Measurements from ENCODE around the gene TMTC2.

Gene TMTC2

GRCh38 chr12:82848845-82849244 is 162.1 kb downstream of the TMTC2 start:
- DNase-seq = no peak

- DNase-seq = no peak
Measured at GRCh38 chr12:82852529-82852928, 165.8 kb downstream of the TMTC2 start.

- DNase-seq = no peak
Measured at GRCh38 chr12:82855872-82856271, 169.2 kb downstream of the TMTC2 start.

DNA sequence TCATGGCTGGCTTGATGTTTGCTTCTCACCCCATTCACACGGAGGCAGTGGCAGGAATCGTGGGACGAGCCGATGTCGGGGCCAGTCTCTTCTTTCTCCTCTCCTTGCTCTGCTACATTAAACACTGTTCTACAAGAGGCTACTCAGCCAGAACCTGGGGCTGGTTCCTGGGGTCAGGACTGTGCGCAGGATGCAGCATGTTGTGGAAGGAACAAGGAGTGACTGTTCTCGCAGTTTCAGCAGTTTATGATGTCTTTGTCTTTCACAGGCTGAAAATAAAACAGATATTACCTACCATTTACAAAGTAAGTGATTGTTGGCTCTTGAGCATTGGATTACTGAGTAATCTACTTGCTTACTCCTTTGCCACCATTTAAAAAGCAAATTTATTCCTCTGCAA is 170.6 kb downstream of the TMTC2 start:
- no peak for DNase-seq

GRCh38 chr12:82857911-82858533 is 171.3 kb downstream of the TMTC2 start:
- no peak for DNase-seq

DNA sequence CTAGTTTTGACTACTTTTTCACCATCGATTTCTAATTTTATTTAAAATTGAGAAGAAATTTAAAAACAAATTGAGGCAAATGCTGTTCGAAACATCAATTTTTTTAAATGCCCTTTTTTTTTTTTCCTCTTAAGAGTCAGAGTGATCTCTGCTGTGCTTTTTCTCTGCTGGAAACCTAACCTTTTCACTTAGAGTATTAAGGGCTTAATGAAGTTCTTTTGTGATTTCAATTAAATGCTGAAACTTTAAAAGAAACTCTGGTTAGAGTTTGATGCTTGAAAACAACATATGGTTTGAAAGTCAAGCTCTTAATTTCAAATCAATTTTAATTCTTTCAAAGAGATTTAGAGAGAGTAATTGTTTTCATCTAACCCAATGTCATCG is 171.8 kb downstream of the TMTC2 start:
- DNase-seq = no peak

DNA sequence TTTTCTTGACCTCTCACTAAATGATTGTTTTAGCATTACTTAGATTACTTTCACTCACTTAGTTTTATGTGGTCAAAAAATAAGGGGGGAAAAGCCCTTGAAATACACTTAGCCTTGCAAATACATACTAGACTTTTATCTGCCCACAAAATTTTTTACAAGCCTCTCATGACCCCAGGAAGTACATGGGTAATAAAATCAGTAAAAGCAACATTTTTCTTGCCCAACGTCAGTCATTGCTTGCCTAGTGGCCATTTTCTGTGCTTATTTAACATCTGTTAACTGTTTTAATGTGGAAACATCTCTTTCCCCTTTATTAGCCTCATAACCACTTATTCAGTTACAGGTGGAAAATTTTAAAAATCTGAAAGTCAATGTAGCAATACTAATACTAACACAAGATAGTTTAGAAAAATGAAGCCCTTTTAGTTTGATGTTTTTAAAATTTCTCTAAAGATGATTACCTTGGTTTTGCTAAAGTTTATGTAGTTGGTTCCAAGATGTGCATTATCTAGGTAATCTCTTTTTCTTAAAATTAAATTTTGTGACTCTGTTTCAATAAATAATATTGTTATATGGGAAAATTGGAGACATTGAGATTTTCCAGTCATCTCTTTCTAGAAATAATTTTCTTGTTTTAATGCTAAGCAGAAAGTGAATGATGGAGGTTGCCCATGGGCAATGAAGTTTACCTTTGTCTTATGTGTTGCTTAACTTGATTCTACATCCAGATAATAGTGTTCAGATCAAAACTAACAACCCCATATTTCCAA is 175.5 kb downstream of the TMTC2 start:
- no peak for DNase-seq

- DNase-seq = no peak
Measured at GRCh38 chr12:82862876-82863649, 176.4 kb downstream of the TMTC2 start.

- DNase-seq = no peak
Measured at GRCh38 chr12:82866227-82866775, 179.6 kb downstream of the TMTC2 start.

- no peak for DNase-seq
Measured at GRCh38 chr12:82866946-82867345, 180.2 kb downstream of the TMTC2 start.

- no peak for DNase-seq
Measured at GRCh38 chr12:82867762-82868500, 181.2 kb downstream of the TMTC2 start.

DNA sequence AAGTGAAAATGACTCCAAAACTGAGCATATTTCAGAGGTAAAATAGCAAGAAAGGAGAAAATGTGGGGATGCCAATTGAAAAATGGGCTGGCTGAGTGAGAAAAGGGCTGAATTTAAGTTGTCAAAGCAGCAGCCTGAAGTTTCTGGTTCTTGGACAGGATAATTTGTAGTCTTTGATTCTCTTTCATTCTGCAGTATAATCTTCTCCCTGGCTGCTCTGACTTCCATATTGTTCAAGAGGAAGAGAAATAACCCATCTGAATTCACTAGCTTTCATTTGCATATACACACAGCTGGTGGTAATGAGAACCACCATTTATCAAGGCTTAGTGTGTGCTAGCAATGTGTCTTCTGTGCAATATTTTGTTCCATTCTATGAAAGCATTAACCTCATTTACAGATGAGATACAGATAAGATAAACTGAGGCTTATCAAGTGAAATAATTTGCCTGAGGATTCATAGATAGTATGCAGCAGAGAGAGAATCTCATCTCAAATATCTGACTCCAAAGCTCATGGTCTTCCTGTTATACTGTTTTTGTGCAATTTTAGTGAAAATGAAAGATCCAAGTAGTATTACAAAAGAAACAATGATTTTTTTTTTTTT is 184.2 kb downstream of the TMTC2 start:
- no peak for DNase-seq

GRCh38 chr12:82872088-82872487 is 185.4 kb downstream of the TMTC2 start:
- no peak for DNase-seq

DNA sequence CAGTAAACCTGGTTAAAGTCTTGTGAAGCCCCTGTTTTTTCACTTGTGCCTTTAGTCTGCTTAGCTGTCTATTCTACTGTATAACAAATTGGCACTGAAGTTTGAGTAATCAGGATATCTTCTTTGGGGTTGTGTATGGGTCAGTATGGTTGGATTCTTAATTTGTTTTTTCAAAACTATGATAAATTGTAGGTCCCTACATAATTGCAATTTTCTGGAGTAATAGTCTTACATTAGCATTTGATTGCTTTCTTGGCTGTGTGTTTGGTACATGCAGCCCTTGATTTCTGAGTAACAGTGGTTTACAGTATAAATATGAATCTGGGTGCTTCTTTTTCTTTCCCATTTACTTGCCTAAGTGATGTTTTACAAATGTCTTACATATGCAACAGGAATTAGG is 186.6 kb downstream of the TMTC2 start:
- DNase-seq = no peak

DNA sequence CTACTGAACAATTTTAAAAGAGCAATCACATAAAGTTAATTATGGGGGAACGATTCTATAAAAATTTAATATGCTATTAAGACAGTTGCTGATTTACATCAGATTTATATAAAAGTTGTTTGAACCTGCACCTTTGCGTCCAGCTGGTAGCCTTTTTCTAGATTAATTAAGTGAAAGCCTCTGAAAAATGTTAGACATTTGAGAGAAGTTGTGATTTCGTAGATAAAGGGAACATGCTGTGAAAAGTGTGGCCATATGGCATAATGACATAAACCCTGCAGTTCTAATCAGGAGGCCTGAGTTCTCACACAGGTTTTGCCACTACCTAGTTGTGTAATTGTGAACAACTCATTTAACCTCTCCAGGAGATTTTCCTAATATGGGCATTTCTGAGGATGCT is 187.2 kb downstream of the TMTC2 start:
- DNase-seq = no peak

GRCh38 chr12:82874945-82875344 is 188.2 kb downstream of the TMTC2 start:
- DNase-seq = no peak

DNA sequence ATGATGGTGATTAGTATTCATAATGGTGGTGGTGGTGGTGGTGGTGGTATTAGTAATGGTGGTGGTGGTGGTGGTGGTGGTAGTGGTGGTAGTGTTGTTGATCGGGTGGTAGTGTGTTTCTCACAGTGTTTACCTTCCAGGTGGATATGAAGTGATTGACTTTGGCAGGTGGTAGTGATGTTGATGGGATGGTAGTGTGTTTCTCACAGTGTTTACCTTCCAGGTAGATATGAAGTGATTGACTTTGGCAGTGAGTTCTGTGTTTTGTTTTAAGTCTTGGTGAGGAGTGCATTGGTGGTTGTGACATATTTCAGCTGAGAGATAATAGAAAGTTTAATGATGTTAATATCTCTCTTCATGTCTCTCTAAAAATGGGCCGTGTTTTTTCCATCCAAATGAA is 189.4 kb downstream of the TMTC2 start:
- no peak for DNase-seq

DNA sequence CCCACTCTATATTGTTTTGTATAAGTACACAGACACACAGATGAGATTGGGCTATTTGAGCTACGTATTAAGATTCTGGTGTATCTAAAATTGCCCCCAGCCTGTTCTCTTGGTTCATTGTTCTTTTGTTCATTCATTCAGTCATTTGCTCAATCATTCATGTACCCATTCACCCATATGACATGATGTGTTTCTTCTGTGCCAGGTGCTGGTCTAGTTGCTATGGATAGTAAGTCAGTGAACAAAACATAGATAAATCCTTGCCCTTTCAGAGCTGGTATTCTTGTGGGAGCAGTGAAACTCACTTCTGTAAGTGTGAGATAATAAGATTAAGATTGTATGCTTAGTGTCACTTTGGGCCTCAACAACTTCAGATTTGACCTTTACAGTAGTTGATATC is 191.3 kb downstream of the TMTC2 start:
- no peak for DNase-seq

DNA sequence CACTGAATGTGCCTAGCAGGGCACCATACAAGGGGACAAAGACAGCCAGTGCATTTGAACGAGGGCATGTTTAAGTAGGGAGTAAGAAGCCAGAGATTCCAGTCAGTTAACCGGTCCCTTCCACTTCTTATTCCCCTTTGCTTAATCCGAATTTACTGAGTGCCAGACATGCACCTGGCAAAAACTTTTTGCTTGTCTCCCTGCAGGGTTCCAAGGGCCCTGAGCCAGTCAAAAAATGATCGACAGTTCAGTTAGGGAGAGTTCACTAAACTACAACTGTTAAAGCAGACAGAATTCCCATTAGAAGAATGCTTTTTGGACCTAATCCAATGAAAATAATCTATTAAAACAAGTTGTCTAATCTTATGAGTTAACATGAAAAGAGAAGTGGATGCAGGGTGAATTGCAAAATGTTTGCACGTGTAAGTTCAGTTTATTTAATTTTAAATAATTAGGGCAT is 193.8 kb downstream of the TMTC2 start:
- no peak for DNase-seq

- no peak for DNase-seq
Measured at GRCh38 chr12:82883394-82884355, 197.0 kb downstream of the TMTC2 start.

GRCh38 chr12:82886671-82887340 is 200.1 kb downstream of the TMTC2 start:
- DNase-seq = no peak
